HCT116 (cell line): ENCODE data around the gene SMOC1. TPM values are rescaled to one million over a fixed set of nuclear protein-coding genes. Genes with fewer than 3 reads are reported as not detected.

Experiments
- ATAC-seq: fragments of 200-7000 bp; cut with Tn5 transposase; 2 replicates; pipeline ENCODE4 v1.9.1; 2020; ENCODE audit warnings: mild to moderate bottlenecking, moderate library complexity
- BruUV-seq: library from RNA; stranded (reverse); fragments of 400-500 nt; replicated peaks from 2 replicates; lab custom pipeline; 2021; lab: Mats Ljungman, UMichigan
- CTCF ChIA-PET: fragments of 300-600 bp; sonication (Branson Sonifier 250); formaldehyde crosslinking; loops from one replicate; lab custom pipeline; 2021; ENCODE audit warnings: antibody characterized with exemption; lab: Charles Lee
- POLR2A ChIA-PET: fragments of 300-600, 350-600 bp; sonication (Branson Sonifier 250); formaldehyde crosslinking; loops from one replicate; lab custom pipeline; 2021; ENCODE audit warnings: antibody characterized with exemption; lab: Charles Lee
- RAD21 ChIA-PET, 2 experiments: fragments of 300-600 bp; sonication (Branson Sonifier 250); formaldehyde crosslinking; loops; one replicate each; lab custom pipeline; 2023; ENCODE audit warnings: low total read pairs in 2 of 2; ENCODE audit not compliant: uncharacterized antibody in 2 of 2, unreplicated experiment in 2 of 2, low non-redundant PET in 1 of 2; lab: Charles Lee
- DNase-seq: peaks from one replicate; pipeline ENCODE4 v3.0.0-alpha.2; 2010; ENCODE audit warnings: low read depth, low spot score
- H2AFZ ChIP-seq: fragments of 200-600 bp; shearing (Covaris generic), sonication (generic); 2 replicates; pipeline ENCODE4 v1.6.1; 2017; ENCODE audit warnings: low read depth, mixed run types, mixed read lengths, antibody characterized with exemption, low read length; ENCODE audit not compliant: poor library complexity, severe bottlenecking
- H3K27ac ChIP-seq: 2 replicates; pipeline ENCODE4 v1.5.1; 2012; ENCODE audit warnings: low read depth, low read length
- H3K27me3 ChIP-seq: fragments of 200-600 bp; sonication (generic); 2 replicates; pipeline ENCODE4 v1.6.1; 2016; ENCODE audit warnings: mixed run types, low read length, mixed read lengths; ENCODE audit not compliant: insufficient read depth
- H3K36me3 ChIP-seq, 2 experiments: fragments of 200-500 bp in 1 of 2; fragments of 200-600 bp in 1 of 2; sonication (Bioruptor generic) in 1 of 2; sonication (generic) in 1 of 2; 2 replicates each; pipeline versions ENCODE4 v1.5.1 to v1.6.1; 2014 to 2016; ENCODE audit warnings: low read length in 2 of 2, inconsistent platforms in 1 of 2, mixed read lengths in 1 of 2, mixed run types in 1 of 2; ENCODE audit not compliant: insufficient read depth in 2 of 2, control insufficient read depth in 1 of 2
- H3K4me1 ChIP-seq, 2 experiments: fragments of 200-600 bp in 1 of 2; sonication (generic) in 1 of 2; 2 replicates each; pipeline versions ENCODE4 v1.5.1 to v1.6.1; 2012 to 2017; ENCODE audit warnings: low read length in 2 of 2, inconsistent platforms in 1 of 2, mild to moderate bottlenecking in 1 of 2, mixed read lengths in 1 of 2, mixed run types in 1 of 2, moderate library complexity in 1 of 2; ENCODE audit not compliant: insufficient read depth in 2 of 2, control insufficient read depth in 1 of 2
- H3K4me2 ChIP-seq: fragments of 200-600 bp; sonication (generic); 2 replicates; pipeline ENCODE4 v1.6.1; 2017; ENCODE audit warnings: mixed run types, low read length, mixed read lengths
- H3K4me3 ChIP-seq, 2 experiments: fragments of 200-600 bp in 1 of 2; sonication (generic) in 1 of 2; replicated peaks in 1 of 2; 2 replicates each; pipeline ENCODE4 v1.5.1; 2011 to 2016; ENCODE audit warnings: low read length in 2 of 2, control low read depth in 1 of 2, low read depth in 1 of 2, mild to moderate bottlenecking in 1 of 2, mixed read lengths in 1 of 2, mixed run types in 1 of 2
- H3K79me2 ChIP-seq: fragments of 200-600 bp; sonication (generic); 2 replicates; pipeline ENCODE4 v1.6.1; 2017; ENCODE audit warnings: mild to moderate bottlenecking, mixed run types, low read length, moderate library complexity, mixed read lengths; ENCODE audit not compliant: insufficient read depth
- H3K9ac ChIP-seq: fragments of 200-600 bp; sonication (generic); 2 replicates; pipeline ENCODE4 v1.6.1; 2016; ENCODE audit warnings: low read length, mixed read lengths
- H3K9me2 ChIP-seq: fragments of 200-600 bp; sonication (generic), shearing (Covaris generic); 2 replicates; pipeline ENCODE4 v1.6.1; 2017; ENCODE audit warnings: mixed run types, mild to moderate bottlenecking, moderate library complexity; ENCODE audit not compliant: insufficient read depth
- H3K9me3 ChIP-seq, 2 experiments: fragments of 200-500 bp in 1 of 2; fragments of 200-600 bp in 1 of 2; sonication (Bioruptor generic) in 1 of 2; sonication (generic) in 1 of 2; 2 replicates each; pipeline ENCODE4 v1.6.1; 2014 to 2017; ENCODE audit warnings: low read length in 2 of 2, mixed read lengths in 2 of 2, inconsistent platforms in 1 of 2, low read depth in 1 of 2, mild to moderate bottlenecking in 1 of 2, mixed run types in 1 of 2, moderate library complexity in 1 of 2; ENCODE audit not compliant: control insufficient read depth in 1 of 2, insufficient read depth in 1 of 2
- H4K20me1 ChIP-seq: fragments of 200-600 bp; sonication (generic), shearing (Covaris generic); 2 replicates; pipeline ENCODE4 v1.6.1; 2017; ENCODE audit warnings: mixed run types, mild to moderate bottlenecking, moderate library complexity; ENCODE audit not compliant: insufficient read depth
- CEBPB ChIP-seq: IDR thresholded peaks from 2 replicates; pipeline ENCODE4 v1.6.1; 2012; ENCODE audit warnings: low read depth
- EGR1 ChIP-seq: IDR thresholded peaks from 2 replicates; pipeline ENCODE4 v1.6.1; 2012; ENCODE audit warnings: low read depth
- EZH2 ChIP-seq: fragments of 200-600 bp; sonication (generic); IDR thresholded peaks from 2 replicates; pipeline ENCODE4 v1.6.1; 2017; ENCODE audit warnings: antibody characterized with exemption, mixed run types
- JUND ChIP-seq: IDR thresholded peaks from 2 replicates; pipeline ENCODE4 v1.6.1; 2012
- MAX ChIP-seq: IDR thresholded peaks from 2 replicates; pipeline ENCODE4 v1.6.1; 2012
- POLR2A ChIP-seq: IDR thresholded peaks from 2 replicates; pipeline ENCODE4 v1.7.0; 2011; ENCODE audit warnings: borderline replicate concordance; ENCODE audit not compliant: insufficient read depth, insufficient read length; ENCODE audit errors: extremely low read depth
- REST ChIP-seq: IDR thresholded peaks from 2 replicates; pipeline ENCODE4 v1.6.1; 2012; ENCODE audit warnings: low read depth
- SP1 ChIP-seq: IDR thresholded peaks from 2 replicates; pipeline ENCODE4 v1.6.1; 2012; ENCODE audit warnings: low read depth
- SRF ChIP-seq: IDR thresholded peaks from 2 replicates; pipeline ENCODE4 v1.6.1; 2012; ENCODE audit warnings: low read depth
- TCF7L2 ChIP-seq: IDR thresholded peaks from 2 replicates; pipeline ENCODE4 v1.7.0; 2011; ENCODE audit warnings: borderline replicate concordance, inconsistent platforms; ENCODE audit not compliant: insufficient read depth, insufficient read length; ENCODE audit errors: extremely low read depth
- YY1 ChIP-seq: IDR thresholded peaks from 2 replicates; pipeline ENCODE4 v1.6.1; 2011; ENCODE audit warnings: low read length, low read depth, moderate library complexity, mild to moderate bottlenecking; ENCODE audit not compliant: insufficient replicate concordance; ENCODE audit errors: extremely low read depth
- ZBTB33 ChIP-seq: IDR thresholded peaks from 2 replicates; pipeline ENCODE4 v1.6.1; 2011; ENCODE audit warnings: mild to moderate bottlenecking, low read length, moderate library complexity; ENCODE audit not compliant: insufficient replicate concordance; ENCODE audit errors: extremely low read depth
- ZFX ChIP-seq: fragments of 450-650 bp; IDR thresholded peaks from 2 replicates; pipeline ENCODE4 v1.6.1; 2017
- intact Hi-C: fragments of 100-400 bp; cut with micrococcal nuclease; formaldehyde crosslinking; loops from 2 replicates; pipeline ENCODE4 v1.10.0; 2022
- total RNA-seq: library from RNA; stranded (reverse); gene quantifications from one replicate; pipeline ENCODE4 v1.2.1, GENCODE V29; 2021; ENCODE audit not compliant: unreplicated experiment

Gene SMOC1
- total RNA-seq, 1 experiment from 2014 or later, result not detected

- BruUV-seq, result no TSS peak
- peaks cover 59% of the 10 kb centered on the region for H3K27me3 ChIP-seq
- intact Hi-C loops, result no loop called here
- ChIA-PET RAD21 (no interaction called here), POLR2A (no interaction called here), CTCF (no interaction called here)
- H4K20me1 ChIP-seq, result no peaks in the 10 kb centered on the region; the same call in 1 of the 2 replicates
- no peaks in the 10 kb centered on the region for H3K4me1 ChIP-seq
- ATAC-seq, result no peak
- H3K9me3 ChIP-seq, result no peaks in the 10 kb centered on the region
- H3K9me2 ChIP-seq, result no peaks in the 10 kb centered on the region
- no peak overlapping the region for H3K4me3 ChIP-seq
- H3K9ac ChIP-seq, result no peak overlapping the region
- H3K4me2 ChIP-seq, result no peak overlapping the region
- no peak for TF ChIP-seq TCF7L2
- no peak for TF ChIP-seq POLR2A
- TF ChIP-seq YY1, result no peak
- TF ChIP-seq REST, result no peak
- TF ChIP-seq SP1, result no peak
- no peak for TF ChIP-seq ZBTB33
- TF ChIP-seq EZH2, result no peak
- no peak for TF ChIP-seq EGR1
- TF ChIP-seq MAX, result no peak
- no peak for TF ChIP-seq SRF
- no peak for TF ChIP-seq CEBPB
- TF ChIP-seq ZFX, result no peak
- no peak for TF ChIP-seq JUND
- DNase-seq, result no peak
- H3K27ac ChIP-seq, result no peak overlapping the region
- no peaks in the 10 kb centered on the region for H3K79me2 ChIP-seq
- no peaks in the 10 kb centered on the region for H3K36me3 ChIP-seq
- H2AFZ ChIP-seq, result no peak overlapping the region
Measured at GRCh38 chr14:69956970-69957369, 77.8 kb downstream of the SMOC1 start.
